ENCODE measurements around the gene SARNP. TPM values are rescaled to one million over a fixed set of nuclear protein-coding genes. Genes with fewer than 3 reads are reported as not detected.

SARNP gene
- total and polyA plus RNA-seq, 9 of the 15 experiments (the other 6 are each of a cell fraction or from before 2014, with no cell fraction given), result 70.1 to 400 (median 198) TPM

GRCh38 chr12:55746174-55746912, 71.2 kb downstream of the SARNP start (continued):
- TF ChIP-seq E2F8 (IDR thresholded peaks at IDR 0.05; ENCODE audit: low read depth, partially characterized antibody) (peak; percentile 15), YBX1 (IDR thresholded peaks at IDR 0.05) (0 out of 2 replicates have a peak, but pooled peaks have one; percentile 37), POLR2B (IDR thresholded peaks at IDR 0.05; ENCODE audit: low read depth, partially characterized antibody) (peak; percentile 44), ZNF785 (CRISPR knock-in tag; IDR thresholded peaks at IDR 0.05) (no peak), ELF4 (CRISPR knock-in tag; IDR thresholded peaks at IDR 0.05) (0 out of 2 replicates have a peak, but pooled peaks have one; percentile 31), PRMT5 (CRISPR knock-in tag; IDR thresholded peaks at IDR 0.05) (no peak), RFX1 (IDR thresholded peaks at IDR 0.05) (no peak), COPS2 (conservative IDR thresholded peaks at IDR 0.05) (no peak), MLLT1 (IDR thresholded peaks at IDR 0.05) (peak in 1 of 2 experiments; percentile 65; a peak in 2 of 4 replicates), THRB (CRISPR knock-in tag; conservative IDR thresholded peaks at IDR 0.05) (peak; percentile 76), ZNF76 (CRISPR knock-in tag; IDR thresholded peaks at IDR 0.05; ENCODE audit: borderline replicate concordance) (no peak), ZBTB2 (IDR thresholded peaks at IDR 0.05) (no peak), AFF1 (IDR thresholded peaks at IDR 0.05; ENCODE audit: low read depth in 1 of 2, partially characterized antibody in 2 of 2) (no peak)

Measured in K562 (cell line).